A549 (cell line): Measurements from ENCODE around the gene SLC35C1. TPM values are rescaled to one million over a fixed set of nuclear protein-coding genes. Genes with fewer than 3 reads are reported as not detected.

Experiments
- ATAC-seq, 2 experiments: fragments of 200-7000 bp in 1 of 2; fragments of >200 bp in 1 of 2; cut with Nextera tagmentation in 1 of 2; cut with Tn5 transposase in 1 of 2; 3 replicates each; pipeline versions ENCODE4 v1.8.0 to v1.9.1; 2018 to 2020; ENCODE audit warnings: mild to moderate bottlenecking in 1 of 2, moderate library complexity in 1 of 2
- CTCF ChIA-PET: fragments of 300-600 bp; sonication (Branson Sonifier 250); formaldehyde crosslinking; extraction: SDS; loops from one replicate; lab custom pipeline; 2021; ENCODE audit warnings: antibody characterized with exemption, inconsistent platforms; lab: Yijun Ruan, JAX
- POLR2A ChIA-PET: fragments of 350-600 bp; formaldehyde crosslinking; extraction: SDS; loops from one replicate; lab custom pipeline; 2021; ENCODE audit warnings: antibody characterized with exemption, inconsistent platforms; lab: Yijun Ruan, JAX
- DNase-seq, 2 experiments: peaks; one replicate each; pipeline versions ENCODE4 v3.0.0 to v3.0.0-alpha.2; 2011 to 2016; ENCODE audit warnings: low read depth in 1 of 2, low spot score in 1 of 2
- FAIRE-seq: peaks from 2 replicates; lab custom pipeline; 2011; peaks lifted over from hg19 to GRCh38; lab: Jason Lieb, UNC
- H3K27ac ChIP-seq, 2 experiments: fragments of >200 bp; sonication (Bioruptor Twin); formaldehyde crosslinking; 3 replicates each; pipeline ENCODE4 v1.5.1; 2016 to 2017
- H3K4me1 ChIP-seq: fragments of >200 bp; sonication (Bioruptor Twin); formaldehyde crosslinking; 3 replicates; pipeline ENCODE4 v1.6.1; 2016
- H3K4me2 ChIP-seq: fragments of >200 bp; sonication (Bioruptor Twin); formaldehyde crosslinking; 3 replicates; pipeline ENCODE4 v1.6.1; 2016
- H3K4me3 ChIP-seq: fragments of >200 bp; sonication (Bioruptor Twin); formaldehyde crosslinking; 3 replicates; pipeline ENCODE4 v1.5.1; 2016
- H3K9me3 ChIP-seq: fragments of >200 bp; sonication (Bioruptor Twin); formaldehyde crosslinking; 3 replicates; pipeline ENCODE4 v1.6.1; 2016
- BHLHE40 ChIP-seq: IDR thresholded peaks from 2 replicates; pipeline ENCODE4 v1.6.1; 2012; ENCODE audit warnings: low read depth, low read length, inconsistent platforms
- CBX8 ChIP-seq: fragments of 200-600 bp; sonication (generic); IDR thresholded peaks from 2 replicates; pipeline ENCODE4 v1.6.1; 2016
- CEBPB ChIP-seq, 2 experiments: fragments of >200 bp in 1 of 2; sonication (Bioruptor Twin) in 1 of 2; formaldehyde crosslinking in 1 of 2; IDR thresholded peaks; 2 replicates each; pipeline ENCODE4 v1.6.1; 2012 to 2016
- CHD2 ChIP-seq: fragments of 150-350 bp; IDR thresholded peaks from 2 replicates; pipeline ENCODE4 v1.6.1; 2014; ENCODE audit warnings: low read length; ENCODE audit not compliant: partially characterized antibody
- CHD4 ChIP-seq: fragments of 200-600 bp; sonication (generic); IDR thresholded peaks from 2 replicates; pipeline ENCODE4 v1.6.1; 2016; ENCODE audit warnings: antibody characterized with exemption, mild to moderate bottlenecking, borderline replicate concordance
- EP300 ChIP-seq, 2 experiments: fragments of >200 bp; sonication (Bioruptor Twin); formaldehyde crosslinking; IDR thresholded peaks; 2 replicates in 1 of 2; 3 replicates in 1 of 2; pipeline ENCODE4 v1.6.1; 2016 to 2017
- FOSL2 ChIP-seq, 2 experiments: fragments of 450-650 bp in 1 of 2; fragments of >200 bp in 1 of 2; sonication (Bioruptor Twin) in 1 of 2; formaldehyde crosslinking; IDR thresholded peaks; 2 replicates each; pipeline versions ENCODE4 v1.5.0 to v1.6.1; 2016 to 2020; ENCODE audit warnings: mild to moderate bottlenecking in 1 of 2, moderate library complexity in 1 of 2
- FOXS1 ChIP-seq: fragments of 250-450 bp; sonication (Bioruptor Pico); IDR thresholded peaks from 2 replicates; pipeline ENCODE4 v1.5.0; 2020; ENCODE audit warnings: mild to moderate bottlenecking, moderate library complexity
- GATA3 ChIP-seq: IDR thresholded peaks from 2 replicates; pipeline ENCODE4 v1.6.1; 2012; ENCODE audit warnings: borderline replicate concordance
- HDAC2 ChIP-seq: fragments of 200-600 bp; sonication (generic); IDR thresholded peaks from 2 replicates; pipeline ENCODE4 v1.6.1; 2016
- HEYL ChIP-seq: fragments of 250-450 bp; sonication (Bioruptor Pico); IDR thresholded peaks from 2 replicates; pipeline ENCODE4 v1.8.0; 2021; ENCODE audit warnings: mild to moderate bottlenecking, moderate library complexity
- HMGXB4 ChIP-seq: fragments of 250-450 bp; sonication (Bioruptor Pico); IDR thresholded peaks from 2 replicates; pipeline ENCODE4 v1.5.0; 2021; ENCODE audit warnings: mild to moderate bottlenecking, moderate library complexity, borderline replicate concordance
- HOXB13 ChIP-seq: fragments of 250-450 bp; sonication (Bioruptor Pico); IDR thresholded peaks from 2 replicates; pipeline ENCODE4 v1.5.0; 2020; ENCODE audit warnings: low read depth, mild to moderate bottlenecking, moderate library complexity
- HOXB5 ChIP-seq: fragments of 250-450 bp; sonication (Bioruptor Pico); IDR thresholded peaks from 2 replicates; pipeline ENCODE4 v1.5.0; 2020; ENCODE audit warnings: mild to moderate bottlenecking, moderate library complexity
- JUN ChIP-seq, 2 experiments: fragments of >200 bp; sonication (Bioruptor Twin); formaldehyde crosslinking; IDR thresholded peaks; 2 replicates in 1 of 2; 3 replicates in 1 of 2; pipeline ENCODE4 v1.6.1; 2016 to 2017
- JUNB ChIP-seq: fragments of >200 bp; sonication (Bioruptor Twin); formaldehyde crosslinking; IDR thresholded peaks from 2 replicates; pipeline ENCODE4 v1.6.1; 2016
- KDM1A ChIP-seq: fragments of 200-600 bp; sonication (generic); IDR thresholded peaks from 2 replicates; pipeline ENCODE4 v1.6.1; 2016; ENCODE audit warnings: low read depth, mild to moderate bottlenecking
- MAFK ChIP-seq: fragments of 450-650 bp; IDR thresholded peaks from 2 replicates; pipeline ENCODE4 v1.6.1; 2014; ENCODE audit not compliant: partially characterized antibody
- MAZ ChIP-seq: fragments of 150-350 bp; IDR thresholded peaks from 2 replicates; pipeline ENCODE4 v1.6.1; 2014; ENCODE audit warnings: antibody characterized with exemption, low read depth, low read length, borderline replicate concordance
- MYC ChIP-seq: IDR thresholded peaks from 2 replicates; pipeline ENCODE4 v1.6.1; 2012; ENCODE audit warnings: mild to moderate bottlenecking, inconsistent platforms, low read length, improper control_type of control experiment, borderline replicate concordance
- NFE2L2 ChIP-seq: fragments of 150-350 bp; conservative IDR thresholded peaks from 2 replicates; pipeline ENCODE4 v1.6.1; 2014; ENCODE audit warnings: low read length
- NR3C1 ChIP-seq: fragments of >200 bp; sonication (Bioruptor Twin); formaldehyde crosslinking; IDR thresholded peaks from 3 replicates; pipeline ENCODE4 v1.6.1; 2017
- PHF8 ChIP-seq: fragments of 200-600 bp; sonication (generic); IDR thresholded peaks from 2 replicates; pipeline ENCODE4 v1.6.1; 2016; ENCODE audit warnings: low read depth, mild to moderate bottlenecking, antibody characterized with exemption, moderate library complexity, borderline replicate concordance
- POLR2A ChIP-seq: IDR thresholded peaks from 2 replicates; pipeline ENCODE4 v1.6.1; 2012; ENCODE audit warnings: mild to moderate bottlenecking, low read length
- POLR2AphosphoS2 ChIP-seq: conservative IDR thresholded peaks from 2 replicates; pipeline ENCODE4 v1.6.1; 2012; ENCODE audit warnings: low read length, improper control_type of control experiment, inconsistent platforms
- RAD21 ChIP-seq, 2 experiments: fragments of >200 bp in 1 of 2; sonication (Bioruptor Twin) in 1 of 2; formaldehyde crosslinking in 1 of 2; IDR thresholded peaks in 1 of 2; conservative IDR thresholded peaks in 1 of 2; 2 replicates in 1 of 2; 3 replicates in 1 of 2; pipeline ENCODE4 v1.6.1; 2012 to 2018; ENCODE audit warnings: inconsistent platforms in 1 of 2
- RCOR1 ChIP-seq: fragments of 150-350 bp; IDR thresholded peaks from 2 replicates; pipeline ENCODE4 v1.6.1; 2014; ENCODE audit warnings: antibody characterized with exemption, low read length, low read depth
- RNF2 ChIP-seq: fragments of 200-600 bp; sonication (generic); IDR thresholded peaks from 2 replicates; pipeline ENCODE4 v1.6.1; 2016; ENCODE audit warnings: low read depth, mild to moderate bottlenecking, antibody characterized with exemption, moderate library complexity, borderline replicate concordance
- SMC3 ChIP-seq: fragments of >200 bp; sonication (Bioruptor Twin); formaldehyde crosslinking; IDR thresholded peaks from 3 replicates; pipeline ENCODE4 v1.6.1; 2018; ENCODE audit warnings: inconsistent platforms
- TP53 ChIP-seq: fragments of 250-450 bp; sonication (Bioruptor Pico); IDR thresholded peaks from 2 replicates; pipeline ENCODE4 v1.5.0; 2021; ENCODE audit warnings: mild to moderate bottlenecking, moderate library complexity
- USF2 ChIP-seq: fragments of 450-650 bp; IDR thresholded peaks from 2 replicates; pipeline ENCODE4 v1.6.1; 2014; ENCODE audit warnings: antibody characterized with exemption
- ZNF302 ChIP-seq: fragments of 250-450 bp; sonication (Bioruptor Pico); IDR thresholded peaks from 2 replicates; pipeline ENCODE4 v1.9.0; 2021; ENCODE audit warnings: inconsistent platforms, mild to moderate bottlenecking, moderate library complexity
- ZSCAN20 ChIP-seq: fragments of 250-450 bp; sonication (Bioruptor Pico); IDR thresholded peaks from 2 replicates; pipeline ENCODE4 v1.8.0; 2022; ENCODE audit warnings: mild to moderate bottlenecking, moderate library complexity
- WGBS: methylation state at CpG from one replicate; pipeline ENCODE4 v1.1.6; 2017; ENCODE audit errors: missing lambda C conversion rate; 5-methylcytosine and 5-hydroxymethylcytosine counted together
- polyA plus RNA-seq, 4 experiments: library from polyadenylated mRNA; depleted of rRNA in 3 of 4; stranded (reverse); fragments of >200 nt; fragmentation: RNase III in 1 of 4; extraction: RNeasy Plus Mini Kit Qiagen cat#74134 plus additional on column Dnase treatment in 1 of 4; gene quantifications; 2 replicates in 3 of 4; 3 replicates in 1 of 4; pipeline ENCODE4 v1.2.3, GENCODE V29; 2011 to 2017
- TF ChIP-seq, protein P1 (sequence below): IDR thresholded peaks from 2 replicates; pipeline ENCODE4 v1.6.1; 2012
- TF ChIP-seq, protein P2 (sequence below): fragments of >200 bp; sonication (Bioruptor Twin); formaldehyde crosslinking; IDR thresholded peaks from 3 replicates; pipeline ENCODE4 v1.5.1; 2016

The SLC35C1 gene
- polyA plus RNA-seq, 2 of the 4 experiments (the other 2 are of a cell fraction): 3.3 to 14.0 TPM

- TF ChIP-seq FOXS1 (CRISPR knock-in tag) (no peak), FOSL2 (IDR thresholded peaks at IDR 0.05) (no peak), FOSL2 (CRISPR knock-in tag; IDR thresholded peaks at IDR 0.05) (no peak), CHD4 (no peak), POLR2A (peak; percentile 68), JUNB (no peak), TP53 (CRISPR knock-in tag) (no peak), MAZ (0 out of 2 replicates have a peak, but pooled peaks have one; percentile 27), PHF8 (peak; percentile 38; the same call in 1 of the 2 replicates), KDM1A (no peak), NFE2L2 (no peak), USF2 (peak; percentile 83), MYC (0 out of 2 replicates have a peak, but pooled peaks have one; percentile 46), HOXB5 (CRISPR knock-in tag) (no peak), CBX8 (no peak), CHD2 (no peak), GATA3 (no peak), ZNF302 (CRISPR knock-in tag) (no peak), MAFK (no peak), HDAC2 (no peak), RAD21 (conservative IDR thresholded peaks at IDR 0.05 in 1 of 2, IDR thresholded peaks at IDR 0.05 in 1 of 2) (no peak), CEBPB (IDR thresholded peaks at IDR 0.05) (no peak)
- TF ChIP-seq, protein P1, sequence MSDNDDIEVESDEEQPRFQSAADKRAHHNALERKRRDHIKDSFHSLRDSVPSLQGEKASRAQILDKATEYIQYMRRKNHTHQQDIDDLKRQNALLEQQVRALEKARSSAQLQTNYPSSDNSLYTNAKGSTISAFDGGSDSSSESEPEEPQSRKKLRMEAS: peak; percentile 55; the same call in 1 of the 2 replicates
Observed at GRCh38 chr11:45804761-45805304, at the start of gene SLC35C1 (continued).

- H3K27ac ChIP-seq: no peak overlapping the region
- no peak overlapping the region for H3K4me3 ChIP-seq
- ATAC-seq (0 out of 6 replicates have a peak, but pooled peaks have one; percentile 23 to 24), DNase-seq (no peak)
- no peaks in the 10 kb centered on the region for H3K9me3 ChIP-seq
- WGBS: 46% methylated on average over 14 of the region's 14 CpGs
- no peaks in the 10 kb centered on the region for H3K4me1 ChIP-seq
- POLR2A ChIA-PET: no interaction called here
- TF ChIP-seq NR3C1 (no peak), TP53 (CRISPR knock-in tag) (no peak), BHLHE40 (no peak), ZSCAN20 (CRISPR knock-in tag) (no peak), CEBPB (IDR thresholded peaks at IDR 0.05) (no peak), HMGXB4 (no peak), FOXS1 (CRISPR knock-in tag) (no peak), NFE2L2 (no peak), MYC (no peak), RCOR1 (no peak), JUNB (no peak), EP300 (IDR thresholded peaks at IDR 0.05) (no peak), POLR2AphosphoS2 (no peak), USF2 (no peak), JUN (IDR thresholded peaks at IDR 0.05) (no peak), HOXB13 (CRISPR knock-in tag) (no peak), RNF2 (no peak), SMC3 (no peak), HEYL (CRISPR knock-in tag) (no peak)
- TF ChIP-seq, protein P2, sequence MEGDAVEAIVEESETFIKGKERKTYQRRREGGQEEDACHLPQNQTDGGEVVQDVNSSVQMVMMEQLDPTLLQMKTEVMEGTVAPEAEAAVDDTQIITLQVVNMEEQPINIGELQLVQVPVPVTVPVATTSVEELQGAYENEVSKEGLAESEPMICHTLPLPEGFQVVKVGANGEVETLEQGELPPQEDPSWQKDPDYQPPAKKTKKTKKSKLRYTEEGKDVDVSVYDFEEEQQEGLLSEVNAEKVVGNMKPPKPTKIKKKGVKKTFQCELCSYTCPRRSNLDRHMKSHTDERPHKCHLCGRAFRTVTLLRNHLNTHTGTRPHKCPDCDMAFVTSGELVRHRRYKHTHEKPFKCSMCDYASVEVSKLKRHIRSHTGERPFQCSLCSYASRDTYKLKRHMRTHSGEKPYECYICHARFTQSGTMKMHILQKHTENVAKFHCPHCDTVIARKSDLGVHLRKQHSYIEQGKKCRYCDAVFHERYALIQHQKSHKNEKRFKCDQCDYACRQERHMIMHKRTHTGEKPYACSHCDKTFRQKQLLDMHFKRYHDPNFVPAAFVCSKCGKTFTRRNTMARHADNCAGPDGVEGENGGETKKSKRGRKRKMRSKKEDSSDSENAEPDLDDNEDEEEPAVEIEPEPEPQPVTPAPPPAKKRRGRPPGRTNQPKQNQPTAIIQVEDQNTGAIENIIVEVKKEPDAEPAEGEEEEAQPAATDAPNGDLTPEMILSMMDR: no peak
- TF ChIP-seq, all 56 proteins: peak for 0
- no peak for FAIRE-seq
- no peak overlapping the region for H3K4me2 ChIP-seq
- CTCF ChIA-PET: interaction anchor here (1.2 to 11.0 kb wide), 3 partner anchors 16 to 415 kb away, joined by 3 to 96 read pairs (median 4); no protein-coding TSS in a partner anchor
Observed at GRCh38 chr11:45755281-45755859, 49.6 kb upstream of the SLC35C1 start.
